GM12891 (cell line): ENCODE results near the gene TNFRSF8. TPM values are rescaled to one million over a fixed set of nuclear protein-coding genes. Genes with fewer than 3 reads are reported as not detected.

Source experiments
- DNase-seq: peaks from one replicate; pipeline ENCODE4 v3.0.0; 2011; ENCODE audit warnings: low spot score; ENCODE audit not compliant: insufficient read length
- FAIRE-seq: peaks from 2 replicates; lab custom pipeline; 2011; peaks lifted over from hg19 to GRCh38; lab: Jason Lieb, UNC
- PAX5 ChIP-seq: IDR thresholded peaks from 2 replicates; pipeline ENCODE4 v1.6.1; 2011; ENCODE audit warnings: low read length, moderate library complexity, mild to moderate bottlenecking; ENCODE audit not compliant: insufficient read depth, severe bottlenecking
- POLR2A ChIP-seq: IDR thresholded peaks from 2 replicates; pipeline ENCODE4 v1.6.1; 2011; ENCODE audit warnings: low read depth, low read length, control low read depth
- POLR2AphosphoS5 ChIP-seq: IDR thresholded peaks from 2 replicates; pipeline ENCODE4 v1.6.1; 2011; ENCODE audit warnings: low read depth, low read length, control low read depth
- POU2F2 ChIP-seq: IDR thresholded peaks from 2 replicates; pipeline ENCODE4 v1.6.1; 2011; ENCODE audit warnings: low read depth, mild to moderate bottlenecking, control low read depth, low read length, moderate library complexity
- SPI1 ChIP-seq: IDR thresholded peaks from 2 replicates; pipeline ENCODE4 v1.6.1; 2011; ENCODE audit warnings: low read depth, low read length, control low read depth
- TAF1 ChIP-seq: IDR thresholded peaks from 2 replicates; pipeline ENCODE4 v1.6.1; 2011; ENCODE audit warnings: low read depth, low read length, control low read depth
- polyA plus RNA-seq: library from polyadenylated mRNA; unstranded; fragments of >200 nt; gene quantifications from one replicate; pipeline ENCODE4 v1.2.1, GENCODE V29; 2012; ENCODE audit warnings: low read depth, missing spikeins, inconsistent platforms; ENCODE audit not compliant: missing spikeins

TNFRSF8 gene
- 54.1 TPM for polyA plus RNA-seq

- peak; percentile 87 for FAIRE-seq
- DNase-seq: no peak
These were observed at the start of gene TNFRSF8 for GRCh38 chr1:12063141-12064072. Gene TNFRSF8 (plus strand): TSS chr1:12063303. CDS start chr1:12063599, 296 bp downstream.

GRCh38 chr1:12014141-12014991, 48.7 kb upstream of the TNFRSF8 start:
- TF ChIP-seq TAF1 (no peak), SPI1 (no peak), POLR2A (no peak), PAX5 (no peak), POLR2AphosphoS5 (no peak), POU2F2 (no peak)
- FAIRE-seq (no peak), DNase-seq (no peak)

More at GRCh38 chr1:12063141-12064072, at the start of gene TNFRSF8:
- no peak for TF ChIP-seq POLR2A
- TF ChIP-seq PAX5: no peak
- TF ChIP-seq SPI1: no peak
- TF ChIP-seq POLR2AphosphoS5: no peak
- peak; percentile 31; the same call in 1 of the 2 replicates for TF ChIP-seq TAF1
- peak; percentile 39; the same call in 1 of the 2 replicates for TF ChIP-seq POU2F2

GRCh38 chr1:12015001-12015491, 48.1 kb upstream of the TNFRSF8 start:
- TF ChIP-seq POU2F2: no peak
- no peak for TF ChIP-seq TAF1
- TF ChIP-seq POLR2A: no peak
- TF ChIP-seq SPI1: no peak
- no peak for TF ChIP-seq PAX5
- TF ChIP-seq POLR2AphosphoS5: no peak
- DNase-seq (no peak), FAIRE-seq (no peak)

GRCh38 chr1:12015499-12015898, 47.6 kb upstream of the TNFRSF8 start:
- DNase-seq (no peak), FAIRE-seq (no peak)
- TF ChIP-seq POLR2A (no peak), POLR2AphosphoS5 (no peak), TAF1 (no peak), PAX5 (no peak), SPI1 (no peak), POU2F2 (no peak)

GRCh38 chr1:12016182-12016581, 46.9 kb upstream of the TNFRSF8 start:
- DNase-seq (no peak), FAIRE-seq (no peak)
- TF ChIP-seq POLR2A: no peak
- no peak for TF ChIP-seq POLR2AphosphoS5
- no peak for TF ChIP-seq TAF1
- TF ChIP-seq PAX5: no peak
- no peak for TF ChIP-seq POU2F2
- no peak for TF ChIP-seq SPI1

GRCh38 chr1:12019858-12020509, 43.1 kb upstream of the TNFRSF8 start:
- DNase-seq (no peak), FAIRE-seq (peak; percentile 65)
- no peak for TF ChIP-seq TAF1
- no peak for TF ChIP-seq POU2F2
- no peak for TF ChIP-seq POLR2AphosphoS5
- TF ChIP-seq PAX5: no peak
- no peak for TF ChIP-seq POLR2A
- TF ChIP-seq SPI1: no peak

- no peak for FAIRE-seq
- TF ChIP-seq PAX5 (no peak), TAF1 (no peak), POLR2A (no peak), SPI1 (no peak), POU2F2 (no peak), POLR2AphosphoS5 (no peak)
- no peak for DNase-seq
These were observed 41.5 kb upstream of the TNFRSF8 start for GRCh38 chr1:12021616-12022015.

GRCh38 chr1:12022036-12022435, 41.1 kb upstream of the TNFRSF8 start:
- FAIRE-seq (no peak), DNase-seq (no peak)
- TF ChIP-seq SPI1: no peak
- no peak for TF ChIP-seq POU2F2
- TF ChIP-seq TAF1: no peak
- no peak for TF ChIP-seq POLR2A
- no peak for TF ChIP-seq PAX5
- TF ChIP-seq POLR2AphosphoS5: no peak

- DNase-seq: no peak
- TF ChIP-seq POU2F2: no peak
- TF ChIP-seq POLR2AphosphoS5: no peak
- no peak for TF ChIP-seq TAF1
- no peak for TF ChIP-seq SPI1
- TF ChIP-seq POLR2A: no peak
- TF ChIP-seq PAX5: no peak
- no peak for FAIRE-seq
These were observed 36.5 kb upstream of the TNFRSF8 start for GRCh38 chr1:12026586-12026985.
